Fibroblast of the aortic adventitia (primary cell): ENCODE results near the gene DZIP1. TPM values are rescaled to one million over a fixed set of nuclear protein-coding genes. Genes with fewer than 3 reads are reported as not detected.

ENCODE experiments used
- DNase-seq: peaks from one replicate; pipeline ENCODE4 v3.0.0-alpha.2; 2010; ENCODE audit warnings: low read depth
- H3K4me3 ChIP-seq: 2 replicates; pipeline ENCODE4 v1.5.1; 2011; ENCODE audit warnings: low read depth, mild to moderate bottlenecking, control low read depth, low read length, moderate library complexity
- total RNA-seq: library from RNA; depleted of rRNA; stranded (reverse); fragments of >200 nt; gene quantifications from 2 replicates; pipeline ENCODE4 v1.2.3, GENCODE V29; 2012; ENCODE audit warnings: low replicate concordance
- TF ChIP-seq, protein P1 (sequence below): IDR thresholded peaks from 2 replicates; pipeline ENCODE4 v1.5.1; 2011; ENCODE audit warnings: mild to moderate bottlenecking, low read length, control low read depth, inconsistent platforms; ENCODE audit not compliant: insufficient read depth

DZIP1 gene
- total RNA-seq, 1 donor, result 37.3 TPM

DNA sequence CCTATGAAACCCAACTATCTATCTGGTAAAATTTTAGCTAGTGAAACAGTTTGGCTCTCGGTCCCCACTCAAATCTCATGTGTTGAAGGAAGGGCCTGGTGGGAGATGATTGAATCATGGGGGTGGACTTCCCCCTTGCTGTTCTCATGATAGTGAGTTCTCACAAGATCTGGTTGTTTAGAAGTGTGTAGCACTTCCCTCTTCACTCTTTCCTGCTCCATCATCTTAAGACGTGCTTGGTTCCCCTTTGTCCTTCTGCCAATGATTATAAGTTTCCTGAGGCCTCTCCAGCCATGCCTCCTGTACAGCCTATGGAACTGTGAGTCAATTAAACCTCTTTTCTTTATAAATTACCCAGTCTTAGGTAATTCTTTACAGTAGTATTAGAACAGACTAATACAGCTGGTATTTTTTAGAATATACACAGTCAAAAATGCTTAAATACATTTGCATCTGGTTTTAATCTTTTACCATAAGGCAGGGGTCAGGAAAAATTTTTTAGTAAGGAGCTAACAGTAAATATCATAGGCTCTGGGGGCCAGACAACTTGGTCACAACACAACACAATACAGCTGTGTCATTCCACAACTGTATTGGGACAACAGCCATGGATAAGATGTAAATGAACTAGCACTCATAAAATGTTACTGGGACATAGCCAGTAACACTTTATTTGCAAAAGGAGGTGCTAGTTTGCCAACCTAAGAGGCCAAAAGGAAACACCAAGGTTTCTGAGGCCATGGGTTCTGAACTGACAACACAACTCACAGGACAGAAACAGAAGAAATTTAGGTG lies 24.3 kb downstream of the DZIP1 start:
- no peak for DNase-seq
- TF ChIP-seq, protein P1, sequence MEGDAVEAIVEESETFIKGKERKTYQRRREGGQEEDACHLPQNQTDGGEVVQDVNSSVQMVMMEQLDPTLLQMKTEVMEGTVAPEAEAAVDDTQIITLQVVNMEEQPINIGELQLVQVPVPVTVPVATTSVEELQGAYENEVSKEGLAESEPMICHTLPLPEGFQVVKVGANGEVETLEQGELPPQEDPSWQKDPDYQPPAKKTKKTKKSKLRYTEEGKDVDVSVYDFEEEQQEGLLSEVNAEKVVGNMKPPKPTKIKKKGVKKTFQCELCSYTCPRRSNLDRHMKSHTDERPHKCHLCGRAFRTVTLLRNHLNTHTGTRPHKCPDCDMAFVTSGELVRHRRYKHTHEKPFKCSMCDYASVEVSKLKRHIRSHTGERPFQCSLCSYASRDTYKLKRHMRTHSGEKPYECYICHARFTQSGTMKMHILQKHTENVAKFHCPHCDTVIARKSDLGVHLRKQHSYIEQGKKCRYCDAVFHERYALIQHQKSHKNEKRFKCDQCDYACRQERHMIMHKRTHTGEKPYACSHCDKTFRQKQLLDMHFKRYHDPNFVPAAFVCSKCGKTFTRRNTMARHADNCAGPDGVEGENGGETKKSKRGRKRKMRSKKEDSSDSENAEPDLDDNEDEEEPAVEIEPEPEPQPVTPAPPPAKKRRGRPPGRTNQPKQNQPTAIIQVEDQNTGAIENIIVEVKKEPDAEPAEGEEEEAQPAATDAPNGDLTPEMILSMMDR, result no peak

DNA sequence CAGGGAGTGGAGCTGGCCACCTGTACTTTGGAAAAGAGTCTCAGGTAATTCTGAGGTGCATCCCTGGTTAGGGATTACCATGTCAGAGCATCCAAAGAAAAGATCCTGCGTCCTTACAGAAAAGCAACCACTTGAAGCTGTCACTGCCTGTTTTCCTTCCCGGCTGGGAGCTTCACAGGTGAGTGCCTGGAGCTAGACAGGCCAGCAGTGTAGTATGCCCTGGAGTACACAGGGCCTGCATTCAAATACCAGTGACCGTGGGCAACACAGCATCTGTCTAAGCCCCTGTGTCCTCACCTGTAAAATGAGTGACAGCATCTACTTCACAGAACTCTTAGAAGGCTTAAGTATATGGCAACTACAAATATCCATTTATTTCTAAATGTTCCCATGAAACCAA lies 29.0 kb downstream of the DZIP1 start:
- no peak for DNase-seq
- H3K4me3 ChIP-seq, result no peak overlapping the region
- TF ChIP-seq, protein P1, result no peak

More for the DNA sequence above, 24.3 kb downstream of the DZIP1 start:
- H3K4me3 ChIP-seq, result no peak overlapping the region

DNA sequence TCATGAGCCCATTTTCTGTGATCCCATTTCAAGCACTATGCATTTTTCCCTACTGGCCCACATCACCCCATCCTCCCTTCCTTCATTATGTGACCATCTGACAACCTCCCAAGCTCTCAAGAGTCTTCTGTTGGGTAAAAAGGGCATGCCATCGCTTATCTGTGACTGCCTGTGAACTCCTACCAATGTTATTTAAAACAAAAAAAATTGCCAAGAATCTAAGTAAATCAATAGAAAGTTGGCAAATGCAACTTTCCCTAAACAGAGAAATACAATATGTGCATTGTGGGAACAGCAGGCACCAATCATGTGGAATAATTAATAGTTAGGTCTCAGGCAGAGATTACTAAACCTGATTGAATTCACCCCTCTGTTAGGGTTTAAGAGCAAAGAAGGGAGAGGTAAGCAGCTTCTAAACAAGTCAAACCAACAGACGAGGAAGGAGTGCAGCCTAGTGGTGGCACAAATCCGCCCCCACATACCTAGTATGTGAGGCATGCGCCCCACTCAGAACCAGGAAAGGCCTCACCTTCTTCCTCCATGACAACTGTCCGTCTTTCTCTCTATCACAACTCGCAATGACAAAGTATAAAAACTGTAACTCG lies 29.8 kb downstream of the DZIP1 start:
- DNase-seq, result no peak
- no peak overlapping the region for H3K4me3 ChIP-seq
- TF ChIP-seq, protein P1, result no peak

DNA sequence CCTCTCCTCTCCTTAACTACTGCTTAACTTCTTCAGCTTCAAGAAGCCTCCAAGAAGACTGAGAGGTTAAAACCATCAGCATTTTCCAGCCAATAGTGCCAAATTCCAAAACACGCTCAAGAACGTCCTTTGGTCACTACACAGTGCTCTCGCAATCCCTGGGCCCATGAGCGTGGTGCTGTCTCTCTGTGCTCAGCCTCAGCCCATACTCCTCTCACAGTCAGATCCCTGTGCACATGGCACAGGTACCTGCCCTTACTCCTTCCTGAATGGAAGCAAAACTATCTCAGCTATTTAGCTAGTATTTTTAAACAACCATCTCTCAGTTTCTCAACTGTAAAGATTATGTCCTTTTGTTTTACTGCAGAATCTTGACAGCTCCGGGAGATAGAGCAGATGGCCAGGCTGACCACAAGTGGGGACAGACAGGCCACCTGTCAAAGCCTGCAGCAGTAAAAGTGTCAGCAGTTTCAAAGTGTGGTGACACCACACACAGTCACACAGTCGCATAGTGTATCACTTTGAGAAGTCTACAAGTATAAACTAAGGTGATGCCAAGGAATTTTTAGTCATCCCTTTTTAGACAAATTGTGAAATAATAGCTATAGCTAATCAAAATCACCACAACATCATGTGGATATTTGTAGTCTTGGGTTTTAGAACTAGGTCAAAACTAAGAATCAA lies 35.7 kb downstream of the DZIP1 start:
- TF ChIP-seq, protein P1, result no peak
- no peak overlapping the region for H3K4me3 ChIP-seq
- peak; percentile 34 for DNase-seq

DNA sequence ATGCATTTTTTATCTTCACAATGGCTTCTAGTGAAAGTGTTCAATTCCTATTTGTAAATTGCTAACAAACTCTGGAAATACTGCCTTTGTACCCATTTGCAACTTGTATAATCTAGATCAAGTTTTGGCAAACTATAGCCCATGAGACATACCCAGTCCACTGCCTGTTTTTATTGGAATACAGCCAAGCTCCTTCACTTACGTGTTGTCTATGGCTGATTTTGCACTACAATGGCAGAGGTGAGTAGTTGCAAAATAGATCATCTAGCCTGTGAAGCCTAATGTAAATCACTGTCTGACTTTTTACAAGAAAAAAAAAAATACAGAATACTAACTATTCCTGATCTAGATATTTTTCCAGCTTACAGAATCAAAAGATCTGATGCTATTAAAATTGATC lies 37.1 kb downstream of the DZIP1 start:
- TF ChIP-seq, protein P1, result no peak
- no peak overlapping the region for H3K4me3 ChIP-seq
- peak; percentile 73 for DNase-seq

DNA sequence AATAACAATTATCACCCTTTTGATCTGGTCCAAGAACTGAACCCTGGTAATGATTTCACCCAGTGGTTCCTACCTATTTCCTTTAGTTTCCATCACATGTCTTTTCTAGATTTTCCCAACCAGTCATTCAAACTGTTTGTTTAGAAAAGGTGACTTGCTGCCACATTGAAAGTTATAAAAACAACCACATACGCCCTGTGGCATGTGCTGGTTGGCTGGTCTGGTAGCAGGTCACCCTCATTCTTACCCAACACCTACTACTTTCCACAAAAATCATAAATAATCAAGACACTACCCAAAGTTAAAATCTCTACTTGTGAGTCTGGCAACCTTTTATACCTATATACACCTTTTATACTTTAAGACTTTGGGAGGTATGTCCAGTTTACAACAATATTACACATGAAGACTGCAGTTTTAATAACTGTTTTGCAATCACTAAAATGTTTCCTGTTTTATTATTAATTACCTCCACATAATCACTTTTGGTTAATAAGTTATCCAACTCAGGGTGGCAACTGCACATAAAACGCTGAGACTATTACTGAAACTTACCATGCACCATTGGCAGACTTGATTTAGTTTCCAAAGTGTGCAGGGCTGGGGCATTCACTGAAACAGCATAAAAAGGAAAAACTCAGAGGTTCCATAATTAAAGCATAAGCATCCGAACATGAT lies 38.9 kb downstream of the DZIP1 start:
- TF ChIP-seq, protein P1, result no peak
- H3K4me3 ChIP-seq, result no peak overlapping the region
- no peak for DNase-seq
